Gastroesophageal sphincter (tissue), 4 donors: ENCODE measurements around the gene PRKAA2. TPM values are rescaled to one million over a fixed set of nuclear protein-coding genes. Genes with fewer than 3 reads are reported as not detected.

Source experiments
- ATAC-seq: fragments of 150-250 bp; one replicate; pipeline ENCODE4 v1.9.1; 2016; ENCODE audit warnings: mild to moderate bottlenecking, moderate library complexity
- H3K27ac ChIP-seq, 4 donors: fragments of 200-600 bp; sonication (generic) in 3 of 4; 1 replicate in 3 of 4; 2 replicates in 1 of 4; pipeline ENCODE4 v1.5.1; 2016 to 2019
- H3K27me3 ChIP-seq: fragments of 200-600 bp; sonication (generic); one replicate; pipeline ENCODE4 v1.5.1; 2019
- H3K36me3 ChIP-seq, 2 donors: fragments of 200-600 bp; sonication (generic); one replicate each; pipeline ENCODE4 v1.5.1; 2019; ENCODE audit warnings: control low read depth in 1 of 2
- H3K4me1 ChIP-seq, 3 donors: fragments of 200-600 bp; sonication (generic); 1 replicate in 2 of 3; 2 replicates in 1 of 3; pipeline ENCODE4 v1.5.1; 2016 to 2019; ENCODE audit warnings: control low read depth in 2 of 3
- H3K4me3 ChIP-seq, 2 donors: fragments of 200-600 bp; sonication (generic); one replicate each; pipeline ENCODE4 v1.5.1; 2019; ENCODE audit warnings: mild to moderate bottlenecking in 1 of 2, moderate library complexity in 1 of 2
- H3K9me3 ChIP-seq, 3 donors: fragments of 200-600 bp; sonication (generic); one replicate each; pipeline ENCODE4 v1.5.1; 2017 to 2019; ENCODE audit warnings: control low read depth in 2 of 3
- CTCF ChIP-seq, 4 experiments: fragments of 200-600 bp in 2 of 4; fragments of 450-650 bp in 2 of 4; sonication (generic) in 1 of 4; IDR thresholded peaks; one replicate each; pipeline ENCODE4 v1.5.1; 2017 to 2019; ENCODE audit warnings: antibody characterized with exemption in 4 of 4, mild to moderate bottlenecking in 2 of 4, moderate library complexity in 2 of 4
- EP300 ChIP-seq: sonication (generic); formaldehyde crosslinking; IDR thresholded peaks from one replicate; pipeline ENCODE4 v1.6.1; 2017; ENCODE audit warnings: antibody characterized with exemption, mild to moderate bottlenecking
- POLR2A ChIP-seq, 2 donors: fragments of 450-650 bp; IDR thresholded peaks; one replicate each; pipeline ENCODE4 v1.6.1; 2017; ENCODE audit warnings: antibody characterized with exemption in 2 of 2, mild to moderate bottlenecking in 2 of 2, moderate library complexity in 1 of 2
- POLR2AphosphoS5 ChIP-seq: sonication (generic); formaldehyde crosslinking; IDR thresholded peaks from one replicate; pipeline ENCODE4 v1.6.1; 2017; ENCODE audit warnings: antibody characterized with exemption
- WGBS, 2 donors: methylation state at CpG; one replicate each; pipeline ENCODE4 v1.1.5; 2018; ENCODE audit warnings: low coverage in 1 of 2; 5-methylcytosine and 5-hydroxymethylcytosine counted together
- total RNA-seq, 4 donors: library from RNA; depleted of rRNA; stranded (reverse); fragments of >200 nt; gene quantifications; one replicate each; pipeline ENCODE4 v1.1.0, GENCODE V29; 2016

The PRKAA2 gene
- total RNA-seq, 4 donors from 2014 or later = 29.3 to 63.3 (median 60.6) TPM

GRCh38 chr1:56671542-56671941 lies 26.4 kb downstream of the PRKAA2 start:
- TF ChIP-seq POLR2A (IDR thresholded peaks at IDR 0.05) (no peak), EP300 (no peak), CTCF (IDR thresholded peaks at IDR 0.05) (no peak), POLR2AphosphoS5 (no peak)
- H3K27me3 ChIP-seq = no peaks in the 10 kb centered on the region
- WGBS, 2 donors = 73 to 77% methylated on average over 2 of the region's 2 CpGs
- no peak for ATAC-seq
- H3K27ac ChIP-seq = no peak overlapping the region
- no peaks in the 10 kb centered on the region for H3K36me3 ChIP-seq
- no peak overlapping the region for H3K4me3 ChIP-seq
- no peaks in the 10 kb centered on the region for H3K4me1 ChIP-seq
- H3K9me3 ChIP-seq = no peaks in the 10 kb centered on the region

GRCh38 chr1:56672579-56672978 lies 27.5 kb downstream of the PRKAA2 start:
- Histone ChIP-seq H3K27me3 (no peaks in the 10 kb centered on the region), H3K9me3 (no peaks in the 10 kb centered on the region), H3K27ac (no peak overlapping the region), H3K36me3 (no peaks in the 10 kb centered on the region), H3K4me3 (no peak overlapping the region), H3K4me1 (no peaks in the 10 kb centered on the region)
- TF ChIP-seq EP300 (no peak), POLR2AphosphoS5 (no peak), POLR2A (IDR thresholded peaks at IDR 0.05) (no peak), CTCF (IDR thresholded peaks at IDR 0.05) (no peak)
- no peak for ATAC-seq
- 78 to 100% methylated on average over 1 of the region's 1 CpG for WGBS, 2 donors

GRCh38 chr1:56675763-56676162 lies 30.6 kb downstream of the PRKAA2 start:
- no peak overlapping the region for H3K27ac ChIP-seq
- TF ChIP-seq CTCF (IDR thresholded peaks at IDR 0.05) = no peak
- no peak for TF ChIP-seq POLR2A (IDR thresholded peaks at IDR 0.05)
- TF ChIP-seq POLR2AphosphoS5 = no peak
- TF ChIP-seq EP300 = no peak
- no peak for ATAC-seq
- no peak overlapping the region for H3K4me3 ChIP-seq
- no peaks in the 10 kb centered on the region for H3K36me3 ChIP-seq
- no peaks in the 10 kb centered on the region for H3K9me3 ChIP-seq
- no peaks in the 10 kb centered on the region for H3K27me3 ChIP-seq
- H3K4me1 ChIP-seq = no peaks in the 10 kb centered on the region

- no peak for ATAC-seq
- Histone ChIP-seq H3K9me3 (no peaks in the 10 kb centered on the region), H3K4me1 (no peaks in the 10 kb centered on the region), H3K27ac (no peak overlapping the region), H3K4me3 (no peak overlapping the region), H3K27me3 (no peaks in the 10 kb centered on the region), H3K36me3 (no peaks in the 10 kb centered on the region)
- TF ChIP-seq POLR2A (IDR thresholded peaks at IDR 0.05) (no peak), EP300 (no peak), CTCF (IDR thresholded peaks at IDR 0.05) (no peak), POLR2AphosphoS5 (peak; percentile 24)
- 41 to 50% methylated on average over 2 of the region's 2 CpGs for WGBS, 2 donors
Measured at GRCh38 chr1:56676571-56677035, 31.5 kb downstream of the PRKAA2 start.

GRCh38 chr1:56683569-56683968 lies 38.5 kb downstream of the PRKAA2 start:
- Histone ChIP-seq H3K9me3 (no peaks in the 10 kb centered on the region), H3K4me3 (no peak overlapping the region), H3K4me1 (no peaks in the 10 kb centered on the region), H3K27ac (no peak overlapping the region), H3K27me3 (no peaks in the 10 kb centered on the region), H3K36me3 (no peaks in the 10 kb centered on the region)
- no peak for TF ChIP-seq POLR2A (IDR thresholded peaks at IDR 0.05)
- no peak for TF ChIP-seq EP300
- no peak for TF ChIP-seq POLR2AphosphoS5
- no peak for TF ChIP-seq CTCF (IDR thresholded peaks at IDR 0.05)
- no peak for ATAC-seq
